GM12872 (cell line): ENCODE data around the gene AP1B1.

ENCODE experiments used
- TF ChIP-seq, protein P1 (sequence below): IDR thresholded peaks from 3 replicates; pipeline ENCODE4 v1.5.1; 2011; ENCODE audit warnings: low read depth, mild to moderate bottlenecking, low read length, moderate library complexity; ENCODE audit not compliant: insufficient read depth

Gene AP1B1

DNA sequence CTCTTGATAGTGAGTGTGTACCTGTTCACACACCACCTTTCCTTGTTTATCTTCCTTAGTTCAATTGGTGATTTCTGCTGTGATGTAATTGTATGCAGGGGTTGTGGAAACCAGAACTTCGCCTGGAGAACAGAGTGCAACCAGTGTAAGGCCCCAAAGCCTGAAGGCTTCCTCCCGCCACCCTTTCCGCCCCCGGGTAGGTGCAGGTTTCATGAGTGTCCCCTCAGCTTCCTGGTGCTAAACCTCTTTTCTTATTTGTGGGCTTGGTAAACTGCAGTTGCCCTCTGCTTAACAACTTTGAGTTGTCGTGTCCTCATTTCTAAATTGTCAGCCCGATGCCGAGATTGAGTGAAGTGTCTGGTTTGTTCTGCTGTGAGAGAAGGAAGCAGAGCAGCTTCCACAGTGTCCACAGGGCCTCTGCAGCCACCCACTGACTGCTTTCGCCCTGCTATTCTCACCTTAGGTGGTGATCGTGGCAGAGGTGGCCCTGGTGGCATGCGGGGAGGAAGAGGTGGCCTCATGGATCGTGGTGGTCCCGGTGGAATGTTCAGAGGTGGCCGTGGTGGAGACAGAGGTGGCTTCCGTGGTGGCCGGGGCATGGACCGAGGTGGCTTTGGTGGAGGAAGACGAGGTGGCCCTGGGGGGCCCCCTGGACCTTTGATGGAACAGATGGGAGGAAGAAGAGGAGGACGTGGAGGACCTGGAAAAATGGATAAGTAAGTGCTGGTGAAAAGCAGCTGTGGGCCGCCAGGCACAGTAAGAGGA, 89.1 kb downstream of the AP1B1 start:
- TF ChIP-seq, protein P1, sequence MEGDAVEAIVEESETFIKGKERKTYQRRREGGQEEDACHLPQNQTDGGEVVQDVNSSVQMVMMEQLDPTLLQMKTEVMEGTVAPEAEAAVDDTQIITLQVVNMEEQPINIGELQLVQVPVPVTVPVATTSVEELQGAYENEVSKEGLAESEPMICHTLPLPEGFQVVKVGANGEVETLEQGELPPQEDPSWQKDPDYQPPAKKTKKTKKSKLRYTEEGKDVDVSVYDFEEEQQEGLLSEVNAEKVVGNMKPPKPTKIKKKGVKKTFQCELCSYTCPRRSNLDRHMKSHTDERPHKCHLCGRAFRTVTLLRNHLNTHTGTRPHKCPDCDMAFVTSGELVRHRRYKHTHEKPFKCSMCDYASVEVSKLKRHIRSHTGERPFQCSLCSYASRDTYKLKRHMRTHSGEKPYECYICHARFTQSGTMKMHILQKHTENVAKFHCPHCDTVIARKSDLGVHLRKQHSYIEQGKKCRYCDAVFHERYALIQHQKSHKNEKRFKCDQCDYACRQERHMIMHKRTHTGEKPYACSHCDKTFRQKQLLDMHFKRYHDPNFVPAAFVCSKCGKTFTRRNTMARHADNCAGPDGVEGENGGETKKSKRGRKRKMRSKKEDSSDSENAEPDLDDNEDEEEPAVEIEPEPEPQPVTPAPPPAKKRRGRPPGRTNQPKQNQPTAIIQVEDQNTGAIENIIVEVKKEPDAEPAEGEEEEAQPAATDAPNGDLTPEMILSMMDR, result no peak

DNA sequence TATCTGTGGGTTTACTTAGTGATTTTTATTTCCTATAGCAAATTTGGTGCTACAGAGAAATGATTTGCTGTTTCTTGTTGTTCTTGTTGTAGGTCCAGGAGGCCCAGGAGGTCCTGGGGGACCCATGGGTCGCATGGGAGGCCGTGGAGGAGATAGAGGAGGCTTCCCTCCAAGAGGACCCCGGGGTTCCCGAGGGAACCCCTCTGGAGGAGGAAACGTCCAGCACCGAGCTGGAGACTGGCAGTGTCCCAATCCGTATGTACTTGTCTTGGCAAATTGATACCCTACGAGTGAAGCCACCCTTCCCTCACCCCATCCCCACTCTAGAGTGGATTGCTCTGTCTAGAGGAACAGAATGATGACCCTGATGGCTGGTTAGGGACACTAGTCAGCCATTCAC, 89.7 kb downstream of the AP1B1 start:
- TF ChIP-seq, protein P1, result no peak

DNA sequence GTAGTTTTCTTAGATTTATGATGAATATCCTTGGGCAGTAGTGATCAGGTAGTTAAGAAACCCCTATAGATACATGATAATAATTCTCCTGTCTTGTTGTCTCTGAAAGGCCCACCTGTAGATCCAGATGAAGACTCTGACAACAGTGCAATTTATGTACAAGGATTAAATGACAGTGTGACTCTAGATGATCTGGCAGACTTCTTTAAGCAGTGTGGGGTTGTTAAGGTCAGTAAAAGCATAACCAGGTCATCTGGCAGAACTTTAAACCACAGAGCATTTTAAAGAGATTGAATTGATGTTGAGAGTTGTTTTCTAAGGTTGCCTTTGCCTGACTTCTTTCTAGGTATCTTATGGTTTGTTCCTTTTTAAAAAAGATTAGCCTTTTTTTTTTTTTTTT, 96.0 kb downstream of the AP1B1 start:
- TF ChIP-seq, protein P1, result no peak

DNA sequence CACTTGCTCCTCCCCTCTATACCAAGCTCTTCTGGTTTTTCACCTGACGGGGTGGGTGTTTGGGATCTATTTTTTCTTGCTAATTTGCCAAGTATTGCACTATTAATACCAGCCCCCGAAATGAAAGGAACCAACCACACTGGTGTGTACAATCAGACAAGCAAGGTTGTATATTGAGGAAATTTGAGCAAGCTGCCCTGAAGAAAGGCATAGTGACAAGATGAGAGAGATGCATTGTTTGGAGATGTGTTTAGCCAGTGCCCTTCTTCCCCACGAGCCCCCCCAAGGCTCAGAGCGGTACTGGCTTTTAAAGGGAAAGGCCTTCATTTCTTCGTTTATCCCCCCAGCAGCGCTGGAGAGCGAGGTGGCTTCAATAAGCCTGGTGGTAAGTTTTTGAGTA, 97.2 kb downstream of the AP1B1 start:
- TF ChIP-seq, protein P1, result no peak

DNA sequence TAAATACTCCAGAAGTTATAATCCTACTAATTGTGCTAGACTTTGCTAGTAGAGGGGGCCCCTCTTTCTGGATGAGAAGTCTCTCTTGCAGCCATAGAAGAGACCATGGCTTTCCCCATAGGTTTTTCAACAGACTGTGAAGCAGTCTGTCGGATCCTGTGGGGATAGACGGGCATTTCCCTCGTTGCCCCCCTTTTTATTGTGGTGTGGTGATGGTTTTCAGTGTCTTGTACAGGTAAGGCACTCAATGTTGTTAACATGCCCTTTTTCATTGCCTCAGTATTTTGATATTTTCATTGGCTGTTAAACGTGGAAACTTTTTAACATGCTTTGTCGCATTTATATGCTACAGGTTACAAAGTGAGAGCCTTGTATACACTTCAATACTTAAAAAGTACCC, 98.3 kb downstream of the AP1B1 start:
- TF ChIP-seq, protein P1, result no peak

DNA sequence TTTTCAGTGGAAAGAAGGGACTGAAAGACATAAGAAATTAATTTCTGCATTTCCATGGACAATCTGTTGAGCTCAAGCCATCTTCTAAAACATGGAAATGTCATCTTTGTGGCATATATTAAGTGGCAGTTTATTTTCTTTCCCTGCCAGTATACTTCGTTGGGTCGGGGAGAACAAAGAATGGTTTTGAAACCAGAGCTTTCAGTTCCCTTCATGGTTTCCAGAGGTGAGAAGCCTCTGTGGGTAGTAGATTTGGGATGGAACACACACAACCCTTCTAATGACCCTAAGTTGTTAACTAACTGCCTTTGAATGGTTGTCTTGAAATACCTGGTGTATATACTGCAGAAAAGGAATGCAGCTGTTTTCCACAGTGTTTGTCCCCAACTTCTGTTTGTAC, 99.5 kb downstream of the AP1B1 start:
- TF ChIP-seq, protein P1, result no peak

DNA sequence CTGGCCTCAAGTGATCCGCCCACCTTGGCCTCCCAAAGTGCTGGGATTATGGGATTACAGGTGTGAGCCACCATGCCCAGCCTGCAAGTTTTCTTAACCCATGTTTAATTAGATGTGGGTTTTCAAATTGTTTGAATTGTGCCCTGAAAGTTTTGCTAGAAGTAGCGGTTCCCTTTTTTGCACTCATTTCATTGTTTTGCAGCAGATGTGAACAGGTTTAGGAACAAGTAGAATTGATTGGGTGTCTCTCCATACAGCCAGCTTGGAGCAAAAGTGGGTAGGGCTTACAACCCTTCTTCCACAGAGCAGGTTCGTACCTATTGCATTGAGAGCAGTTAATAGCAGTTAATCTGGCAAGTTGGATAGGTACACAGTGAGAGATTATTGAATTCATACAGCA, 104.2 kb downstream of the AP1B1 start:
- TF ChIP-seq, protein P1, result no peak
